NCI-H187 treated with DMSO at 0.1 percent for 48 hours (cell line): ENCODE data around the gene SH3PXD2B.
"Not testable (repeated sequence)": the region's sequence is repeated elsewhere in the genome, so short reads cannot be mapped to it uniquely, and the experiment has no call there.

Source experiments
- DNase-seq: peaks from one replicate; lab custom pipeline; 2025; lab: John Stamatoyannopoulos, UW

Gene SH3PXD2B

GRCh38 chr5:172399826-172400225, 54.5 kb downstream of the SH3PXD2B start:
- DNase-seq: no peak

GRCh38 chr5:172399336-172399735, 55.0 kb downstream of the SH3PXD2B start:
- no peak for DNase-seq

- not testable (repeated sequence) for DNase-seq
Measured at GRCh38 chr5:172398645-172399044, 55.7 kb downstream of the SH3PXD2B start.

GRCh38 chr5:172396994-172397393, 57.3 kb downstream of the SH3PXD2B start:
- not testable (repeated sequence) for DNase-seq

GRCh38 chr5:172396220-172396619, 58.1 kb downstream of the SH3PXD2B start:
- DNase-seq: no peak

GRCh38 chr5:172395483-172395882, 58.8 kb downstream of the SH3PXD2B start:
- DNase-seq: no peak

GRCh38 chr5:172389578-172390112, 64.7 kb downstream of the SH3PXD2B start:
- no peak for DNase-seq

- DNase-seq: no peak
Measured at GRCh38 chr5:172388246-172388733, 66.0 kb downstream of the SH3PXD2B start.

GRCh38 chr5:172385707-172386106, 68.6 kb downstream of the SH3PXD2B start:
- DNase-seq: no peak

- no peak for DNase-seq
Measured at GRCh38 chr5:172385010-172385563, 69.2 kb downstream of the SH3PXD2B start.

GRCh38 chr5:172383191-172383802, 71.0 kb downstream of the SH3PXD2B start:
- no peak for DNase-seq

- DNase-seq: no peak
Measured at GRCh38 chr5:172380987-172381643, 73.2 kb downstream of the SH3PXD2B start.

- no peak for DNase-seq
Measured at GRCh38 chr5:172380301-172380986, 73.9 kb downstream of the SH3PXD2B start.

GRCh38 chr5:172379481-172379880, 74.8 kb downstream of the SH3PXD2B start:
- no peak for DNase-seq

GRCh38 chr5:172377856-172378255, 76.5 kb downstream of the SH3PXD2B start:
- no peak for DNase-seq

GRCh38 chr5:172377438-172377837, 76.9 kb downstream of the SH3PXD2B start:
- DNase-seq: no peak

GRCh38 chr5:172374783-172375182, 79.5 kb downstream of the SH3PXD2B start:
- DNase-seq: no peak

- no peak for DNase-seq
Measured at GRCh38 chr5:172373680-172374079, 80.6 kb downstream of the SH3PXD2B start.

- DNase-seq: no peak
Measured at GRCh38 chr5:172371684-172372083, 82.6 kb downstream of the SH3PXD2B start.

GRCh38 chr5:172370648-172371545, 83.4 kb downstream of the SH3PXD2B start:
- DNase-seq: no peak

- DNase-seq: no peak
Measured at GRCh38 chr5:172370237-172370640, 84.1 kb downstream of the SH3PXD2B start.
